Aorta (tissue), 5 donors: Measurements from ENCODE around the gene ULK1. TPM values are rescaled to one million over a fixed set of nuclear protein-coding genes. Genes with fewer than 3 reads are reported as not detected.

ENCODE experiments used
- ATAC-seq: fragments of 200-7000 bp; cut with Tn5 transposase; one replicate; pipeline ENCODE4 v1.9.1; 2022; ENCODE audit warnings: moderate library complexity; ENCODE audit not compliant: low FRiP score
- DNase-seq, 2 donors: peaks; one replicate each; pipeline ENCODE4 v3.0.0-alpha.2; 2020
- H3K27ac ChIP-seq, 2 donors: one replicate each; pipeline ENCODE4 v1.5.1; 2013; ENCODE audit warnings: low read length in 2 of 2, mild to moderate bottlenecking in 2 of 2, moderate library complexity in 2 of 2, control low read depth in 1 of 2, inconsistent platforms in 1 of 2, low read depth in 1 of 2
- H3K27me3 ChIP-seq, 2 donors: one replicate each; pipeline ENCODE4 v1.6.1; 2013; ENCODE audit warnings: control low read depth in 1 of 2, low read length in 1 of 2, mild to moderate bottlenecking in 1 of 2, moderate library complexity in 1 of 2; ENCODE audit not compliant: insufficient read depth in 2 of 2, control insufficient read depth in 1 of 2
- H3K36me3 ChIP-seq, 2 donors: one replicate each; pipeline ENCODE4 v1.6.1; 2013; ENCODE audit warnings: control low read depth in 1 of 2, low read length in 1 of 2, mild to moderate bottlenecking in 1 of 2; ENCODE audit not compliant: insufficient read depth in 2 of 2, control insufficient read depth in 1 of 2
- H3K4me1 ChIP-seq, 2 donors: one replicate each; pipeline ENCODE4 v1.6.1; 2013; ENCODE audit warnings: low read length in 2 of 2, control low read depth in 1 of 2, mild to moderate bottlenecking in 1 of 2, moderate library complexity in 1 of 2; ENCODE audit not compliant: insufficient read depth in 2 of 2, control insufficient read depth in 1 of 2
- H3K4me3 ChIP-seq, 2 donors: one replicate each; pipeline ENCODE4 v1.5.1; 2013; ENCODE audit warnings: low read length in 2 of 2, control low read depth in 1 of 2, mild to moderate bottlenecking in 1 of 2
- H3K9me3 ChIP-seq: one replicate; pipeline ENCODE4 v1.6.1; 2013; ENCODE audit warnings: mild to moderate bottlenecking, low read length; ENCODE audit not compliant: control insufficient read depth
- WGBS, 2 donors: extraction: QIAGEN DNeasy Blood & Tissue Kit; methylation state at CpG; one replicate each; pipeline ENCODE4 v1.1.7; 2013; 5-methylcytosine and 5-hydroxymethylcytosine counted together
- intact Hi-C, 2 donors: fragments of 100-400 bp; cut with DNase I; formaldehyde crosslinking; loops; one replicate each; pipeline versions ENCODE4 v1.14.2 to v1.15.0; 2022
- polyA plus RNA-seq, 2 donors: library from polyadenylated mRNA; stranded (reverse); fragments of 200-250 nt; gene quantifications; one replicate each; pipeline ENCODE4 v1.2.3, GENCODE V29; 2013
- total RNA-seq, 2 donors: library from RNA; stranded (reverse); fragmentation: NEBNext Ultra II Directional; extraction: Animal tissue kit (Norgen Biotek cat#: 25700); gene quantifications; one replicate each; pipeline ENCODE4 v1.2.1, GENCODE V29; 2021
- donor health status: healthy with polysubstance abuse.
- donor health status: Bipolar disorder and iron deficiency.
- donor health status: DM: no; HTN: no; CAD: no.
- donor health status: DM: no; HTN: no; CAD: no.
- donor health status: DM: yes; HTN: yes; CAD: no.

Gene ULK1
- total and polyA plus RNA-seq, 4 donors = 6.6 to 56.5 (median 41.8) TPM

DNA sequence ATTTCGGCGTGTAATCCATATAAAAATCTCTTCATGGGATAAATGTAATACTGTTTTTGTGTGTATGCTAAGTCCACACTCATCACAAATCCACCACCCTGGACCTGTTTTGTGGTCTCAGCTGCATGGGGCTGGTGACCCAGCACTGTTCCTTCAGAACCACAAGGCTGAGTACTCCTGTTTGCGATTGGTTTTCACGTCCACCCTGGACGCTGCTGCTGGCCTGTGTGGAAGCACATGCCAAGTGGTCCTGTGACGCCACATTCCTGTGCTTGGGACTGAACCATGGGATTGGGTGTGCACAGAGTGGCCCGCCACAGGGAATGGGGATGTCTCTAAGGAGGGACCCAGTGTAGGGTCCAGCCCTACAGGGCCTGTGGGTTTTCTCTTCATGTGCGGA, 39.0 kb downstream of the ULK1 start:
- 94% methylated on average over 8 of the region's 8 CpGs for WGBS, 2 donors
- Histone ChIP-seq H3K4me3 (no peak overlapping the region), H3K4me1 (no peaks in the 10 kb centered on the region), H3K9me3 (no peaks in the 10 kb centered on the region), H3K27me3 (no peaks in the 10 kb centered on the region), H3K36me3 (peaks cover 2% of the 10 kb centered on the region in 2 donors), H3K27ac (no peak overlapping the region)
- no peak for ATAC-seq
- peak in 1 of 2 donors; percentile 60 for DNase-seq
- intact Hi-C loops = no loop called here

DNA sequence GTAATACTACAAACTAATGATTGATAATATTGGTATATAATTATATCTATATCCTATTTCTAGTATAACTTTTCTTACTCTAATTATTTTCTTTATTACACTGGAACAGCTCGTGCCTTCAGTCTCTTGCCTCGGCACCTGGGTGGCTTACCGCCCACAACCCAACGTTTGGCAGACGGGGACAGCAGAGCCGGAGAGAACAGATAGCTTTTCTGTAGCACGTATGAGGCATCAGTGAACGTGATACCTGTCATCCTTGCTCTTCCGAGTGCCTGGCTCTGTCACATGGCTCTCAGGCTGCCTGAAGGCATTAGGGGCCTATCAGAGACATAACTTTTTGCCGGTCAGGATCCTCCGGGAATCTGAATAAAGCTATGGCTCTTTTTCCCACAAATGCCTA, 40.1 kb downstream of the ULK1 start:
- DNase-seq = no peak
- no peak overlapping the region for H3K27ac ChIP-seq
- no peaks in the 10 kb centered on the region for H3K9me3 ChIP-seq
- H3K4me3 ChIP-seq = no peak overlapping the region
- no peaks in the 10 kb centered on the region for H3K27me3 ChIP-seq
- H3K4me1 ChIP-seq = no peaks in the 10 kb centered on the region
- no peak for ATAC-seq
- peaks cover 2% of the 10 kb centered on the region in 2 donors for H3K36me3 ChIP-seq
- intact Hi-C loops = no loop called here
- 89 to 90% methylated on average over 11 of the region's 11 CpGs for WGBS, 2 donors

DNA sequence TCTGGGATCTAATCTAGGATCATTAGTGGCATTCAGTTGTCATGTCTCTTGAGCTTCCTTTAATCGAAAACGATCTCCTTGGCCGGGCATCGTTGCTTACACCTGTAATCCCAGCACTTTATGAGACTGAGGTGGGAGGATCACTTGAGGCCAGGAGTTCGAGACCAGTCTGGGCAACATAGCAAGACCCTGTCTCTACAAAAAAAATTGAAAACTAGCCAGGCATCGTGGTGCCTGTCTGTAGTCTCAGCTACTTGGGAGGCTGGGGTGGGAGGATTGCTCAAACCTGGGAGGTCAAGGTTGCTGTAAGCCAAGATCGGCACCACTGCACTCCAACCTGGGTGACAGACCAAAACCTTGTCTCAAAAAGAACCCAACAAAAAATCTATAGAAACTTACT, 43.7 kb downstream of the ULK1 start:
- Histone ChIP-seq H3K27ac (no peak overlapping the region), H3K36me3 (peaks cover 2% of the 10 kb centered on the region in 2 donors), H3K4me3 (no peak overlapping the region), H3K27me3 (no peaks in the 10 kb centered on the region), H3K9me3 (no peaks in the 10 kb centered on the region), H3K4me1 (no peaks in the 10 kb centered on the region)
- ATAC-seq (no peak), DNase-seq (peak in 1 of 2 donors; percentile 27)
- WGBS, 2 donors = 80 to 91% methylated on average over 7 of the region's 7 CpGs
- intact Hi-C loops = no loop called here

DNA sequence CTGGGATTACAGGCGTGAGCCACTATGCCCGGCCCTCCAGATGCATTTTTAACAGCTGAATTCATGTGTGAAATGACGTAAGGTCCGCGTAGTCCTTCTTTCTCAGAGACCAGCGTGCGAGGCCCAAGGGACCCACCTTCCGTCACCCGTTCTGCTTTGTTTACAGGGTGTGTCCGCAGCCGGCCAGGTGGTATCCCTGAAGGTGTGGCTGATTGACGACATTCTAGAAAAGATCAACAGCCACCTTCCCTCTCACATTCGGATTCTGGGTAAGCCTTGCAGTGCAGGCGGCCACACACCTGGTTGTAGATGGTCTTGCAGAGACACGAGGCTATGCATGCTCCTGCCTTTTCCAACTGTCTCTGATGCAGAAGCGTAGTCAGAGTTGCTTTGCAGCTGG, 44.6 kb downstream of the ULK1 start:
- no peaks in the 10 kb centered on the region for H3K9me3 ChIP-seq

DNA sequence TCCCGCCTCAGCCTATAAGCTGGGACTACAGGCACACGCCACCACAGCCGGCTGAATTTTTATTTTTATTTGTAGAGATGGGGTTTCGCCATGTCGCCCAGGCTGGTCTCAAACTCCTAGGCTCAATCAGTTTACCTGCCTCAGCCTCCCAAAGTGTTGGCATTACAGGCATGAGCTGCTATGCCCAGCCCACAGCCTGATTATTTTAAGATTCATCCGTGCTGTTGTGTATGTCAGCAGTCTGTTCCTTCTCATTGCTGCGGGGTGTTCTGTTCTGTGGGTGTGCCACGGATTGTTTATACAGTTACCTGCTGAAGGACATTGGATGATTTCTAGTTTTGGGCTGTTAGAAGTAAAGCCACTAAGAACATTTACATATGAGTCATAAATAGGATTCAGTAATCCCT, 45.7 kb downstream of the ULK1 start:
- WGBS, 2 donors = 87 to 89% methylated on average over 8 of the region's 8 CpGs
- intact Hi-C loops = loop anchor here in 1 of 2 donors (10.0 kb wide), 1 partner anchor 225 kb away; the partner anchor contains the start of gene SFSWAP
- peaks cover 0 to 2% of the 10 kb centered on the region in 2 donors for H3K36me3 ChIP-seq
- H3K4me1 ChIP-seq = no peaks in the 10 kb centered on the region
- no peak for ATAC-seq
- no peak overlapping the region for H3K27ac ChIP-seq
- DNase-seq = no peak
- no peaks in the 10 kb centered on the region for H3K27me3 ChIP-seq
- no peaks in the 10 kb centered on the region for H3K9me3 ChIP-seq
- no peak overlapping the region for H3K4me3 ChIP-seq

More for the DNA sequence above, 44.6 kb downstream of the ULK1 start:
- DNase-seq (peak in 1 of 2 donors; percentile 54), ATAC-seq (no peak)
- H3K36me3 ChIP-seq = peaks cover 2% of the 10 kb centered on the region in 2 donors
- H3K27ac ChIP-seq = no peak overlapping the region
- H3K4me1 ChIP-seq = no peaks in the 10 kb centered on the region
- H3K27me3 ChIP-seq = no peaks in the 10 kb centered on the region
- H3K4me3 ChIP-seq = no peak overlapping the region
- intact Hi-C loops = no loop called here
- 93 to 94% methylated on average over 16 of the region's 16 CpGs for WGBS, 2 donors

DNA sequence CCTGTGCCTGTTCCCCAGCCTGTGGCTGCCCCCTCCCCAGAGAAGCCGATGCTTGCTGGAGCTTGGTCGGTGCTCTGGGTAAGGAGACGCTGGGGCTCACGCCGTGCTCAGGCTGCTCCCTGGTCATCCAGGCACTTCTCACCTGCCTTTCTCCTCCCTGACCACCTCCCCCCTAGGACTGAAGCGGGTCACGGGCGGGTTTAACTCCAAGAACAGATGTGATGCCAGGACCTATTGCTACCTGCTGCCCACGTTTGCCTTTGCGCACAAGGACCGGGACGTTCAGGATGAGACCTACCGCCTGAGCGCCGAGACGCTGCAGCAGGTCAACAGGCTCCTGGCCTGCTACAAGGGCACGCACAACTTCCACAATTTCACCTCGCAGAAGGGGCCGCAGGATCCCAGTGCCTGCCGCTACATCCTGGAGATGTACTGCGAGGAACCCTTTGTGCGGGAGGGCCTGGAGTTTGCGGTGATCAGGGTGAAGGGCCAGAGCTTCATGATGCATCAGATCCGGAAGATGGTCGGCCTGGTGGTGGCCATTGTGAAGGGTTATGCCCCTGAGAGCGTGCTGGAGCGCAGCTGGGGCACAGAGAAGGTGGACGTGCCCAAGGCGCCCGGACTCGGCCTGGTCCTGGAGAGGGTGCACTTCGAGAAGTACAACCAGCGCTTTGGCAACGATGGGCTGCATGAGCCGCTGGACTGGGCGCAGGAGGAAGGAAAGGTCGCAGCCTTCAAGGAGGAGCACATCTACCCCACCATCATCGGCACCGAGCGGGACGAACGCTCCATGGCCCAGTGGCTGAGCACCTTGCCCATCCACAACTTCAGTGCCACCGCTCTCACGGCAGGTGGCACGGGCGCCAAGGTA, 46.9 kb downstream of the ULK1 start:
- H3K27me3 ChIP-seq = no peaks in the 10 kb centered on the region
- 95% methylated on average over 46 of the region's 46 CpGs for WGBS, 2 donors
- H3K4me3 ChIP-seq = no peak overlapping the region
- no peaks in the 10 kb centered on the region for H3K9me3 ChIP-seq
- no peak overlapping the region for H3K27ac ChIP-seq
- DNase-seq (peak in 1 of 2 donors; percentile 71), ATAC-seq (no peak)
- no peaks in the 10 kb centered on the region for H3K36me3 ChIP-seq
- H3K4me1 ChIP-seq = no peaks in the 10 kb centered on the region
- intact Hi-C loops = loop anchor here in 1 of 2 donors (10.0 kb wide), 1 partner anchor 227 kb away; the partner anchor contains the start of gene SFSWAP

DNA sequence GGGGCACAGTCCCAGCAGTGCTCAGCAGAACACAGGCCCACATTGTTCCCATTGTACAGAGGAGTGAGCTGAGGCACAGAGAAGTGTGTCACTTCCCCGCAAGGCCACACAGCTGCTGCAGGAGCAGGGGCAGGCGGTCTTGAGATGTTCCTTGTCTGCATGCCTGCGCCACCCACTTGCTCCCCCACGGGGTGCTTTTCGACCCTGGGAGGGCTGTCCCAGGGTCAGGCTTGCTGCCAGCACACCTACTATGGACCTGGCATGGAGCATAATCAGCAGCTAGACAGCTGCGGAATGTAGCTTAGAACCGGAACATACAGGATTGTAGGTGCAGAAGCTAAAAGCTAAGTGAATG, 47.5 kb downstream of the ULK1 start:
- 94 to 98% methylated on average over 7 of the region's 7 CpGs for WGBS, 2 donors
- ATAC-seq (no peak), DNase-seq (no peak)
- H3K27me3 ChIP-seq = no peaks in the 10 kb centered on the region
- no peak overlapping the region for H3K27ac ChIP-seq
- no peaks in the 10 kb centered on the region for H3K9me3 ChIP-seq
- H3K4me3 ChIP-seq = no peak overlapping the region
- intact Hi-C loops = loop anchor here in 1 of 2 donors (10.0 kb wide), 1 partner anchor 227 kb away; the partner anchor contains the start of gene SFSWAP
- H3K4me1 ChIP-seq = no peaks in the 10 kb centered on the region
- H3K36me3 ChIP-seq = no peaks in the 10 kb centered on the region

DNA sequence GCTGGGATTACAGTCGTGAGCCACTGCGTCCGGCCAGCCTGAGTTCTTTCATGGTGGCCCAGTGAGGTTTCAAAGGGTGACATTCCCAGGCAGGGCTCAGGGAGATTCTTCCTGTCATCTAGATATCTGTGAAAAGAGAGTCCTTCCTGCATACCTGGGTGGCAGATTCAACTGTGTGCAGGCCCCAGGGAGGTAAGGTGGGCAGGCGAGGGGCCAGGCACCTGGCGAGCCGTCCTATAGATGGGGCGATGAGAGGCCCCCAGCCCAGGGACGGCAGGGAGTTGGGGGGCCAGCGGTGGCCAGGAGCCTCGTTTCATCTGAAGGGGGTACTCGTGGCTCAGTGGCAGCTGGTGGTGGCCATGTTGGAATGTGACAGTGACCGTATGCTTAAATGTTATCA, 48.2 kb downstream of the ULK1 start:
- H3K27me3 ChIP-seq = no peaks in the 10 kb centered on the region
- no peaks in the 10 kb centered on the region for H3K9me3 ChIP-seq
- intact Hi-C loops = loop anchor here in 1 of 2 donors (10.0 kb wide), 1 partner anchor 228 kb away; the partner anchor contains the start of gene SFSWAP
- 95 to 96% methylated on average over 12 of the region's 12 CpGs for WGBS, 2 donors
- H3K36me3 ChIP-seq = no peaks in the 10 kb centered on the region
- DNase-seq (peak in 1 of 2 donors; percentile 51), ATAC-seq (no peak)
- no peak overlapping the region for H3K27ac ChIP-seq
- H3K4me3 ChIP-seq = no peak overlapping the region
- H3K4me1 ChIP-seq = no peaks in the 10 kb centered on the region

DNA sequence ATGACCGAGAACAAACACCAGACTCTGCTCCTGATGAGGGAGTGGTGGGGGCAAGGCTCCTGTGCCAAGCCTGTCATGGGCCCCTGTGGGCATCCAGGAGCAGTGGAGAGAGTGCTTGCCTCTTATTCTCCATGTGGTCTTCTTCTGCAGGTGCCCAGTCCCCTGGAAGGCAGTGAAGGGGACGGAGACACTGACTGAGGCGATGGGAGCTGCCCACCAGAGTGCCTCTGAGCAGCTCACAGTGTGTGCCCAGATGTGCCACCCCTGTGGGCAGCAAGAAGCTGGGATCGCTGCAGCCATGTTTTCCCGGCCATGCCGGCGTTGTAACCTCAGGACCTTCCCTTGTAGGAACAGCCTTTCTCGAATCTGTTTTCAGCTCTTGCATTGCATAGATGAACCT, 49.0 kb downstream of the ULK1 start:
- no peaks in the 10 kb centered on the region for H3K4me1 ChIP-seq
- H3K4me3 ChIP-seq = no peak overlapping the region
- no peak for ATAC-seq
- no peaks in the 10 kb centered on the region for H3K27me3 ChIP-seq
- H3K9me3 ChIP-seq = no peaks in the 10 kb centered on the region
- no peaks in the 10 kb centered on the region for H3K36me3 ChIP-seq
- H3K27ac ChIP-seq = no peak overlapping the region
- peak in 1 of 2 donors; percentile 47 for DNase-seq
- 92 to 97% methylated on average over 8 of the region's 8 CpGs for WGBS, 2 donors
- intact Hi-C loops = loop anchor here in 1 of 2 donors (10.0 kb wide), 1 partner anchor 229 kb away; the partner anchor contains the start of gene SFSWAP
